M059J (cell line): Measurements from ENCODE around the gene PCDH1. TPM values are rescaled to one million over a fixed set of nuclear protein-coding genes. Genes with fewer than 3 reads are reported as not detected.

Experiments used
- DNase-seq: peaks from one replicate; pipeline ENCODE4 v3.0.0-alpha.2; 2012; ENCODE audit warnings: low read depth
- total RNA-seq: library from RNA; depleted of rRNA; stranded (reverse); fragments of >200 nt; shearing (Covaris generic); gene quantifications from 2 replicates; pipeline ENCODE4 v1.2.3, GENCODE V29; 2014

Gene PCDH1
- total RNA-seq, 1 experiment from 2014 or later = 4.9 TPM

DNA sequence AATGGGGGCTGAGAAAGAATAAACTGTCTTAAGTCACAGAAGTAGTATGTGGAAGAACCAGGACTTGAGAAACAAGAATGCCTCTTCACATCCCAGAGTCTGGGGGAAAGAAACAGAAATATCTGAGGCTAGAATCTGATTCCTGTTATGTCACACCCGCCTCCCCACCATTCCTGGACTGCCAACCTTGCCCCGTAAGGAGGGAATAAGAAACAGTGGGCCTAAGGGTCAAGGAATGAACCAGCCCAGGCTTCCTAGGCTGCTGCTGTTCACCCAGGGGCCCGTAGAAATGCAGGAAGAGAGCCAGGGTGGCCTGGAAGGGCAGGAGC, 4.3 kb downstream of the PCDH1 start:
- no peak for DNase-seq

DNA sequence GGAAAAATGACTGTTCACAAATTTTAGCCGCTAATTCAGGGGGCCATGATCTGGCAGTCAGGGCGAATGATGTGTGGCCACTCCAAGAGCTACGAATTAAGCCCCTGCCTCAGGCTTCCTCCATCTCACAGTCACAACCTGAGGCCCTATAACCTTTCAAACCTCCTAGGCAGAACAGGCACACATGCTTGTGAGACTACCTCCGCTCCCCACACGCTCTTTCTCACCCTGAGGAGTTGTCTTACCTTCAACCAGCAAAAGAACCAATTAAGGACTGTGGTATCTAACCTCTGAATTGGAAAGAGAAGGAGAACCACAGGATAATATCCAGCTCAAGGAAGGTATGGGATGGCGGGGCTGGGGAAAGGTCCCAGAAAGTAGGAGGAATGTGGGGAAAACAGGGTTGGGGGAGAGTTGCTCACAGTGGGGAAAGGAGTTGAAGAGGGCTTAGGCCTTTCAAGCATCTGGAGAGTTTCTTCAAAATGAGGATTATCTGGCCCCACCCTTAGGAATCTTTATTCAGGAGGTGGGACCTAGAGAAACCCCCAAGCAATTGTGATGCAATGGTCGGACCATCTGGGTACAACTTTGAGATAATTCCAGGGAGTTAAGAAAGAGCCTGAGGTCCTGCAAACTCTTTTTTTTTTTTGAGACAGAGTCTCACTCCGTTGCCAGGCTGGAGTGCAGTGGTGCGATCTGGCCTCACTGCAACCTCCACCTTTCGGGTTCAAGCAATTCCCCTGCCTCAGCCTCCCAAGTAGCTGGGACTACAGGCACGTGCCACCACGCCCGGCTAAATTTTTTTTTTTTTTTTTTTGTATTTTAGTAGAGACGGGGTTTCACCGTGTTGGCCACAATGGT, 5.5 kb downstream of the PCDH1 start:
- no peak for DNase-seq

DNA sequence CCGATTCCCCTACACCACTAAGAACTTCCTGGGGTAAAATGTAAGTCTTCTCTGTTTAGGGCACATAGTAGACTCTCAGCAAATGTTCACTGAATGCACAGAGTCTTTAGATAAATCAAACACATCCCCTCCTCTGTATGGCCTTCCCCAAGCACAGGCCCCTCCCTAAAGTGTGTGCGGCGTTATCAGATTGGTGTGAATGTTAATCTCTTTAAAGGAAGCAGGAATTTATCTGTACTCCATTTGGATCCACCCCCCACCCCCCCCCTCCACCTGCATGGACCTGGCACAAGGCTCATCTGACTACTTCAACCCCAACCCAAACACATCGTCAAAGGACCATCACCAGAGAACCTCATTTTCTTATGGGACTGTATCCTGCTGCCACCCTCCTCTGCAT, 6.3 kb downstream of the PCDH1 start:
- no peak for DNase-seq

DNA sequence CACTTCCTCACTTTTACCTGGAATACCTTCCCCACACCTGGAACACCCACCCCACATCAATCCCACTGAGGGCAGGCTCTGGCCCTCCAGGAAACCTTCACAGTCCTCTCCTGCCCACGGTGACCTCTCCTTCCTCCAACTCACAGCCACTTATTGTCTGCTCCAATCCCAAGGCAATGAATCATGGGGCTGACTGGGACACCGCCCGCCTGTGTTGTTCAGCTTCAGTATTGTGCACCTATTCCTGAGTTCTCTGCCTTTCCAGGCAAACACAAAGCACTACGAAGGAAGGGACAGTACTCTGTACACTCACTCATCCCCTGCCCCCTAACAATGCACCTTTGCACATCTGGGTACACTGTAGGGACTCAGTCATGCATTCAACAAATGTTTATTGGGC, 7.3 kb downstream of the PCDH1 start:
- DNase-seq = peak; percentile 39

DNA sequence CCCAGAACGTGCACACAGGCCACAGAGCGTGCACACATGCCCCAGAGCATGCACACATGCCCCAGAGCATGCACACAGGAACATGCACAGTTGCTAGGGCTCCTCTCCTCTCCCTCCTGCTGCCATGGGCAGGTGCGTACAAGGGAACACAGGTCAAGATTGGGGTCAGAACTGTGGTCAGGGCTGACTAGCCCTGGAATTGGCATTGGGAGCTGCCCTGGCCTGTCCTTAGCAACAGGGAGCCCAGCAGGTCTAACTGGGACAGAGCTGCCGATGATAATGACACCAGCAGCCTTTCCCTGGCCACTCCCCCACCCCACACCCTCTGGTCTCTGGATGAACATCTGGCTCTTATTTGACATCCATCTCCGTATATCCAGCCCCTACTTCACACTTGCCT, 8.0 kb downstream of the PCDH1 start:
- no peak for DNase-seq

DNA sequence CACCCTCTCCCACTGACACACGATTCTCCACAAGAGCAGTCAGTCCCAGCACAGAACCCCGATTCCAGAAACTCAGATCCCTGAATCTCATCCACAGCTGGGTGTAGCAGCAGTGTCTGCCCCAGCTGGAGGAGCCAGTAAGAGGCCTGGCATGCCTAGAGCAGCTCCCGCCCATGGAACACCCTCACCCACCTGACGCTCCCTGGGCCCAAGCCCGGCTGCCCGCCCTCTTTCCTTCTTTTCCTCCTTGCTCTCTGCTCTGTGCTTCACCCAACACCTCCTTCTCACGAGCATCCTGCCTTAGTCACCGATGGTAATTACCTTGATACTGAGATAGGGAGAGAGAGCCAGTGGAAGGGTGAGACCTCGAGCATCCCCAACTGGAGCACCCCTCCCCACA, 8.7 kb downstream of the PCDH1 start:
- DNase-seq = peak; percentile 32

DNA sequence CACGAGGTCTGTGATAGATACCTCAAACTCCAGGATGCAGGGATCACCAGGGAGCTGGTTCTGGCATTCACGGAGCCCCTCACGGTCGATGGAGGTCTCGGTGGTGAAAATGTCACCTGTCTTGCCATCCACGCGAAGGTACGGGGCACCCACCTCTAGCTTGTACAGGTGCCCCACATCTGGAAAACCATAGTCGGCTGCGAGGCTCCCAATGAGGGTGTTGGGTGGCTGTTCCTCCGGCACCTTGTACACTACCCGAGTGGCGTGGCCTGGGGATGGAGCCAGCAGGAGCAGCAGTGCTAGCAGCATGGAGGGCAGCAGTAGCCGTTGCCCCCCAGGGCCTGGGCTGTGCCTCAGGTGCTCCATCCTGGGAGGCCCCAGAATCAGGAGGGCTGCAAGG, 9.2 kb downstream of the PCDH1 start:
- no peak for DNase-seq

DNA sequence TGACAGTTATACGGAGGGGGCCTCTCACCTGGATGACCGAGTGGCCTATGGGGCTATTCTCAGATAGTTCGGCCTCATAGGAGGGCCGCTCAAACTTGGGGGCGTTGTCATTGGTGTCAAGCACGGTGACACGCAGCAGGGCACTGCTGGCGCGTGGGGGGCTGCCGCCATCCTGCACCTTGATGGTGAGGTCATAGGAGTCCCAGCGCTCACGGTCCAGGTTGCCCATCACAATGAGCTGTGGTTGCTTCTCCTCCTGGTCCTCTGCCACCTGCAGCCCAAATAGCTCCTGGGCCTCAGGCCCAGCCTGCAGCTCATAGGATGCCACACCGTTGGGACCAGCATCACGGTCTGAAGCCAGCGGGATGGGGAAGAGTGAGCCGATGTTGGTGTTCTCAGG, 9.7 kb downstream of the PCDH1 start:
- no peak for DNase-seq

DNA sequence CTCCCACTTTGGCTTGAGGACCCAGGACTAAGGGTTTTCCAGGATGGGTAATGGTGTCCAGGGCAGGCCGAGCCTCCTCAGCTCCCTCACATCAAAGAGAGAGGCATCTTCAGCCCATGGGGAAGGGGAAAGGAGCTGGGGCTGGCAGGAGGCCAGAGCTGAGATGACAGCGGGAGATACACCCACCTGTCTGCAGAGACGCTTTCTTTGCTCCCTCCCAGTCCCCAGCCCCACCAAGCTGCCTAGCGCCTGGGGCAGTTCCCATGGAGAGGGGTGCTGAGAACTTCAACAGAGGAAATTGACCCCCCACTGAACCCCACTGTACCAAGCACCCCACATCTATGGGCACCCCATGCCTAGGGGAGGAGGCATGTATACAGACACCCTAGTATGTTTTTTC, 10.6 kb downstream of the PCDH1 start:
- no peak for DNase-seq

DNA sequence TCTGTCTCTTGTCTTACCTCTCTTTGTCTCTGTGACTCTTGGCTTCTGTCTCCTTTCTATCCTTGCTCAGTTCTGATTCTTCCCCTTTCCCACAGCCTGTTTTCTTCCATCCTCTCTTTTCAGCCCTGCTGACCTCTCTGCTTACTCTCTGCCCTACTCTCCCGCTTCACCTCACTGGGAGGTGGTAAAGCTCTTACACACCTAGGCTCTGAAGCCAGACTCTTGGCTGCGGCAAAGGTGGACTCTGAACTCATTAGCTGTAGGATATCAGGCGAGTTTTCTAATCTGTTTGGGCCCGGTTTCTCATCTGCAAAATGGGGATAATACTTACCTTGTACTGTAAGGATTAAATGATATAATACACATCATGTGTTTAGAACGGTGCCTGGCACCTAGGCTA, 11.1 kb downstream of the PCDH1 start:
- DNase-seq = no peak

DNA sequence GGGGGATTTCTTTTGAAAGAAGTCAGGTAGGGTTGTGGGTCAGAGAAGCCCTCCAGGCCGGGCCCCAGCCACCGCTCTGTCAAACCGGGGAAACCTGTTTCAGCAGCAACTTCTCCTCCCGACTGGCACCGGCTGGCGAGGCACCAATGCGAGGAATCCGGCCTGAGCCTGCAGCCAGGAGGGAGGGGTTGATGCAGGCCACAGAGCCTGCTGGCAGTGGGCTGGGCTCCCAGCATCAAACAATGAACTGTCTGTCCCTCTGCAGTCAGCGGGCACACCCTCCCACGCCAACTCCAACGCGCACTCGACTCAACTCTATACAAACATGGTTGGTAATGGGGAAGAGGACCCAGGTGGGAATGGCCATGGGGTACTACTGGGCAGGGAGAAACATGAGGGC, 12.1 kb downstream of the PCDH1 start:
- DNase-seq = no peak

DNA sequence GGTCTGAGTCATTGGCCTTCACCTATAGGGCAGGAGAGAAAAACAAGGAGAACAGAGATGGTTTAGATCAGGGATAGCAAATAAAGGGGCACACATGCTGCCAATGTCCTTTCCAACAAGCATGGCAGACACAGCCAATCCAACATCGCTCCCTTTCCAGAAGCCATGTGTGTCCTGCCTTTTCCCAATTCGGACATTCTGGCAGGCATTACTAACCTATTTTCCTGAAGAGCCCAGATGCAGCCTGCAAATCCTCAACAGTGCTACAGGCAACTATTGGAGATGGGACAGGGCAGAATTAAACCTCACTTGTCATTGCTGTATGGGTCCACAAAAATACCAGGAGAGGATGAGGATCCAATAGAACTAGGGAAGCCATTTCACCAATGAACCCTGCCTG, 12.8 kb downstream of the PCDH1 start:
- no peak for DNase-seq

DNA sequence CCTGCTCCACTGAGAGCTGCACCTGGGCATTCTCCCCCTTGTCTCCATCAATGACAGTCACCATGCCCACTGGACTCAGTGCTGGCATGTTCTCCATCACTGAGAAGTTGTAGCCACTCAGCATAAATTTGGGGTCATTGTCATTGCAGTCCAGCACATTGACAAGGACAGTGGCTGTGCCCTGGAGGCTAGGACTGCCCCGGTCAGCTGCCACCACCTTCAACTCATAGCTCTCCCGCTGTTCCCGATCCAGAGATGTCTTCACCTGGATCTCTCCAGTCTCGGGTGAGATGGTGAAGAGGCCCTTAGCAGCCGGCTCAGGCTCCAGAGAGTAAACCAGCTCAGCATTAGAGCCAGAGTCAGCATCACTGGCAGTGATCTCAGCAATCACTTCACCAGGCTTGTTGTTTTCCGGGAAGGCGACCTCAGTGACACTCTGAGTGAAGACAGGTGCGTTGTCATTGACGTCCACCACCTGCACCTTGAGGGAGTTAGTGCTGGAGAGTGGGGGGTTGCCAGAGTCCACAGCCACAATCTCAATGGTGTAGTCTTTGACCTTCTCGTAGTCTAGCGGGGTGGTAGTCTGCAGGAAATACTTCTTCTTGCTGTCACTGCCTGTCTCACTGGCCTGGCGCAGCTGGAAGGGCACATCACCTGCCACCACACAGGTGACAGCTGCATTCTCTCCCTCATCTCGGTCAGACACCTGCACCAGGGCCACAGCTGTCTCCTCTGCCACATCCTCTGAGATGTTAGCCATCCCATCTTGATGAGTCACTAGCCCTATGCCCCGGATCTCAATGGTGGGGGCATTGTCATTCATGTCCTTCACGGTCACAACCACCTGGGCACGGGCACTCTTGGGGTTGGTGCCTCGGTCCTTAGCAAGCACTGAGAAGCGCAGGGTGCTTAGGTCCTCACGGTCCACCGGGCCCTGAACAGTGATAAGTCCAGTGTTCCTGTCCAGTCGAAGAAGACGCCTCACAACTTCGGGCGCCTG, 13.5 kb downstream of the PCDH1 start:
- no peak for DNase-seq

DNA sequence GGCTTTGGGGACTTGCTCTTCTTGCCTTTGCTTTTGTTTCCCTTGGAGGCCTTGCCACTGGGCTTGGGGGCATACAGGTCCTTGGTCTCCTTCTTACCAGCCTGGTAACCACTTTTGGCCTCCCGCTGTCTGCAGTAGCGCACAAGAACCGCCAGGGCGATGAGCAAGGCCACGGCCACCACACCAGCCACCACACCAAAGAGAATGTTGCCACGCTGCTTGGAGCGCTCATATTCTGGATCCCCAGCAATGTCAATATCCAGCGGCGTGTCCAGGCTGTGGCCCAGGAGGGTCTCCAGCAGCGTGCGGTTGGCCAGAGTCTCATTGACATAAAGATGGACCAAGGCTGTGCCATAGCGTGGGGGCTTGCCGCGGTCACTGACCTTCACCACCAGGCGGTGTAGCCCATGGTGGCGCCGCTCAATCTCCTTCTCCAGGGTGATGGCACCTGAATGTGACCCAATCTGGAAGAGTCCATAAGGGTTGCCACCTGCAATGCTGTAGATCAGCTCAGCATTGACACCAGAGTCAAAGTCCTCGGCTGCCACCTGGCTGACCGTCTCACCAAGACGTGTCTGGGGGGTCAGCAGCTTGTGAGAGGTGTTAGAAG, 14.5 kb downstream of the PCDH1 start:
- no peak for DNase-seq

DNA sequence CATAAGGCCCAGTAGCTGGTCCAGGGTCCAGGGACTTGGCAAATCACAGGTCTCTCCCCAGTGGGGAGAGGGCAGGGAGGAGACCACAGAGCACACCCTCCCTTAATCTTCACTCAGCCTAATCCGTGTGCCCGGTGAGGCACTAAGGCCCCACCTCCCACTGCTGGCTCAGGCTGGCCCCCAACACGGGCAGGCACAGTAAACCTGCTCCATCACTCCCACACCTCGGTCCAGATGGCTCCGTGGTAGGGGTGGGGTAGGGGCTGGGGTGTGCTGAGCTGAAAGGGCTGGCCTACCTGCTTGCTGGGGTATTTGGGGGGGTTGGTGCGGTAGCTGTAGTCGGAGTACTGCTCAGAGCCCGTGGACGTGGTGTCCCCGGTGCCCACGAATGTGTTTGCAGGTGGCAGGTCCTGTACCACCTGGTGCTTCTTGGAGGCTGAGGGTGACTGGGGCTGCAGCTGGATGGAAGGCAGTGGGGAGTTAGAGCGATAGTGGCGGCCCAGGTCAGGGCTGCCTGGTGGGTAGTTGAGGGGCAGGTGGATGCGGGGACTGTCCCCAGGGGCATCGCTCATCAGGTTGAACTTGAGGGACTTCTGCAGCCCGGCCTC, 15.2 kb downstream of the PCDH1 start:
- DNase-seq = no peak

DNA sequence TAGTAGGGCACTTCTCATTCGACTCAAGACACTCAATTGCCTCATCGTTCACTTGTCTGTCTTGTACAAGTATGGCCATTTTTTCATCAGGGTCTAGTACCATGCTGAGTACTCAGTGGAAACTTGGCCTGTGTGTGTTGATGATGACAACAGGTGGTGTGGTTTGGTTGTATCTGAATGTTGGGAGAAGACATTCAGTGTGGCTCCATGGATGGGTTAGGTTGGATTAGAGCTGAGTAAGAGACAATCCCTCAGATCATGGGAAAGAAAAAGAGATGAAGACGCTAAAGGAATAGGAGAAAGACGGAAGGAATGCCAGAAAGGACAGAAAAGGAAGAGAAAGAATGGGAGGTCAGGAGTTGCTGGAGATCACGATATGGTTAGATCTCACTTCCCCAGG, 17.0 kb downstream of the PCDH1 start:
- DNase-seq = no peak

DNA sequence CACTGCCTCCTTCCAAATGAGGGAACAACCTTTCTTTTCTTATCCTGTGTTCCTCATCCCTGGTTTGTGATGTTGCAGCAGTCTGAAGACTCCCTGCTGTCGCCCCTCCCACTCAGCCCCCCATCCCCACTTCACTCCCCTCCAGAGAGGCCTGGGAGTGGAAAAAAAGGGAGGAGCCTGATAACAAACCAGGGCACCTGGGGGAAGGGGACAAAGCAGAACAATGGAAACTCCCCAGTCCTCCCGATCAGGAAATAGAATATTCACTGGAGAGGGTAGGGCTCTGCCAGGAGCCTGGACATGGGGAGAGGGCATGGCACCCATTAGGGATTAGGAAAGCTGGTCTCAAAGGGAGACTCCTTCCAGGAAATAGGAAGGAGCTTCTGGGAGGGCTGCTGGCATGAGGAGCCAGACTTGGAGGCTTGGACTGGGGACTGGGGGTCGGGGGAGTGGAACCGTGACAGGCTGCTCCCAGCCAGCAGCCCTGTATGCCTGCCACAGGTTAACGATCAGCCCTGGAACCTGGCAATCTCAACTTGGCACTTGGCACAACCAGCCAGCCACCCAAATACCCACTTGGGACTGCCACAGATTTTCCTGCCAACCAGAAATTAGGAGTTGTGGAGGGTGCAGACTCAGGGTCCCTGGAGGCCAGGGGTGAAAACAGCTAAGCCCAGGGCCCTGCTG, 20.0 kb downstream of the PCDH1 start:
- DNase-seq = no peak

DNA sequence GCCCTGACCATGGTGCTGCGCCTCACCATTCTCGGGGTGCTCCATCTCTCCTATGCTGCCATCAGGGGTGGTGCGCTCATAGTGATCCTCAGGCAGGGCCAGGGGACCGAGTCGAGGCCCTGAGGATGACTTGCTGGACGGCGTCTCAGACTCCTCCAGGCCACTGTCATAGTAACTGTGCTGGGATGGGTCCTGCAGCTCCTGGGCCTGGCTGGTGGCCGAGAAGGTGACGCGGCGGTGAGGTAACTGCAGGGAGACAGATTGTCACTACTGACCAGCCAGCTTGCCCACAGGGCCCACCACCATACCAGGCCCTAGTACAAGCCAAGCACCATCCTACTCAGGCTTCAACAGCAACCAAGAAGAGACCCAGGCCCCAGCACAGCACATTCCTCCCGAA, 21.0 kb downstream of the PCDH1 start:
- DNase-seq = no peak

DNA sequence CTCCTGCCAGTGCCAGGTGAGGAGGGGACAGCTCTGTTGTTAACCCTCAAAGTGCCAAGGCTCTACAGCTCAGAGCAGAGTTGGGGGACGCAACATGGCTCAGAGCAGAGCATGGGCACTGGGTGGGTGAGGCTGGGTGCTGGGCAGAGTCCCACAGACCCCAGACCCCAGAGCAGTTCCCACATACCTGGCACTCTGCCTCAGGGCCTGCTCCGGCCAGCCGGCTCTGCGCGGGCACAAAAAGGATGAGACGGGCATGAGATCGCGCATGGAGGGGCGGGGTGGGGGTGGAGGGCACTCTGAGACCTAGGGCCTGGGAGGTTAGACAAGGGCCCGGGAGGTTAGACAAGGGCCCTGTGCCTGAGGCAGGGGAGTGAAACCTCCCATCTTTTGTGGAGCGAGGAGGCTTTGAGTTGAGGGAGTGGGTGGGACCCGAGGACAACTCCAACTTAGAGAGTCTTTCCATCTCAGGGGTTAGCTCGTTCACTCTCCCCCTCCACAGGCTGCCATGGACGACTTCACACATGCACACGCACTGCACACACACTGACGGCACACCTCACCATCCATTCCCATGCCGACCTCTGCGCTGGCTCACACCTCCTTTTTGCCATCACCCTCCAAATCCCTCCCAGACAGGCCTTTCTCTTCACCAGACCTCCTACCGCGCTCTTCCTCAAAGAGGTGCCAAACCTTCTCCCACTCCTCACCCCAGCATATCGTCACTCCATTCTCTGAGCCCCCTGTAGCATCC, 22.0 kb downstream of the PCDH1 start:
- DNase-seq = no peak

DNA sequence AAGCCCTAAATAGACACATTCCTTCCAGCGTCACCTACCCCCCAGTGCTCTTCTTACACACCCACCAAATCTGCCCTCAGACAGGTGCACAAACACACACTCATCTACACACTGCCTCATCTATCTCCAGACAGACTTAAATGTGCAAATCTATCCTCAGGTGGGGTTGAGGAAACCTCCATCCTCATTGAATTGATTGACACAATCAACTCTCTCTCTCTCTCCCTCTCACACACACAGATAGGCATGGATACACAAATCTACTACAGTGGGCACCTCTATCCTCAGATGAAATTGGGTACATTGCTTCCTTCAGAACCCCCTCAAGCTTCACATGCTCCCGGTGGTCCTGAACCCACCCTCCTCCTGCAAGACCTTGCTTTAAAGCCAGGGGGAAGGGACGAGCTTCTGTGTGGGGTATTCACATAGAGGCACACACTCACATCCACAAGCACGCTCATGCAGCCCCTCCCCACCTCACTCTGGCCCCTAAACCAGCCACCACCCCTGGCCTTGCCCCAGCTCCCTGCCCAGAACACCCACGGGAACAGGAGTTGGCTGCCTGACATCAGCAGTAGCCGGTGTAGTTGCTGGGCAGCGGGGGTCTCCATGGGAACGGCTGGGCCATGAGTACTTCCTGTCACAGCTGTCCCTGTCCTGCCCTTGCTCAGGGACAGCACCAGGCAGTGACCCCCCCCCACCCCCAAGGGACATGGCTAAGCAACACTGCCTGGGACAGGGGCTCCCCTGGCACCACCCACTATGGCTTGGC, 22.8 kb downstream of the PCDH1 start:
- DNase-seq = no peak
